Psoas muscle (tissue), 8 donors: ENCODE measurements around the gene GNL3L. TPM values are rescaled to one million over a fixed set of nuclear protein-coding genes. Genes with fewer than 3 reads are reported as not detected.
A peak's percentile ranks its signal among the peaks of the same experiment; 100 is the strongest.

ENCODE experiments used
- ATAC-seq, 4 donors: fragments of 200-7000 bp; cut with Tn5 transposase; one replicate each; pipeline ENCODE4 v1.9.1; 2020; ENCODE audit warnings: moderate library complexity in 3 of 4, mild to moderate bottlenecking in 2 of 4
- DNase-seq, 2 donors: peaks; one replicate each; pipeline ENCODE4 v3.0.0-alpha.2; 2020
- H3K27ac ChIP-seq: fragments of 200-600 bp; one replicate; pipeline ENCODE4 v1.8.0; 2022
- H3K27me3 ChIP-seq, 3 donors: fragments of 200-600 bp in 1 of 3; one replicate each; pipeline versions ENCODE4 v1.6.1 to v1.8.0; 2013 to 2022; ENCODE audit warnings: low read length in 2 of 3, mild to moderate bottlenecking in 2 of 3, moderate library complexity in 1 of 3; ENCODE audit not compliant: insufficient read depth in 3 of 3
- H3K36me3 ChIP-seq, 2 donors: fragments of 200-600 bp in 1 of 2; one replicate each; pipeline versions ENCODE4 v1.6.1 to v1.8.0; 2013 to 2022; ENCODE audit warnings: low read depth in 1 of 2, mild to moderate bottlenecking in 1 of 2, moderate library complexity in 1 of 2; ENCODE audit not compliant: insufficient read depth in 1 of 2
- H3K4me1 ChIP-seq: fragments of 200-600 bp; one replicate; pipeline ENCODE4 v1.8.0; 2022
- H3K4me3 ChIP-seq: fragments of 200-600 bp; one replicate; pipeline ENCODE4 v1.8.0; 2022; ENCODE audit warnings: mild to moderate bottlenecking
- H3K9me3 ChIP-seq: fragments of 200-600 bp; one replicate; pipeline ENCODE4 v1.8.0; 2022
- CTCF ChIP-seq: fragments of 200-600 bp; IDR thresholded peaks from one replicate; pipeline ENCODE4 v1.8.0; 2022; ENCODE audit warnings: antibody characterized with exemption
- WGBS, 3 donors: extraction: QIAGEN DNeasy Blood & Tissue Kit; methylation state at CpG; one replicate each; pipeline versions ENCODE4 v1.1.6 to v1.1.7; 2013; 5-methylcytosine and 5-hydroxymethylcytosine counted together
- intact Hi-C, 2 donors: fragments of 100-400 bp; cut with DNase I; formaldehyde crosslinking; loops; one replicate each; pipeline versions ENCODE4 v1.11.0 to v1.14.2; 2022
- polyA plus RNA-seq, 3 donors: library from polyadenylated mRNA; stranded (reverse); fragments of 200-250 nt; gene quantifications; one replicate each; pipeline ENCODE4 v1.2.3, GENCODE V29; 2013
- total RNA-seq, 4 donors: library from RNA; stranded (reverse); fragmentation: NEBNext Ultra II Directional in 2 of 4; extraction: Animal tissue kit (Norgen Biotek cat#: 25700) in 2 of 4; gene quantifications; one replicate each; pipeline versions ENCODE4 v1.2.1 to v1.2.4, GENCODE V29; 2021 to 2023
- donor health status: healthy with polysubstance abuse.
- donor health status: DM: no; HTN: no; CAD: no; lungs with moderate emphysema.
- donor health status: Bipolar disorder and iron deficiency.
- donor health status: healthy.
- donor health status: DM: yes; HTN: yes; CAD: no.
- donor health status: DM: no; HTN: no; CAD: no.
- donor health status: DM: no; HTN: no; CAD: no.
- donor health status: DM: yes; HTN: yes; CAD: no.

The GNL3L gene
- total and polyA plus RNA-seq, 7 donors = 8.1 to 36.1 (median 30.7) TPM

- Histone ChIP-seq H3K27ac (no peak overlapping the region), H3K36me3 (no peaks in the 10 kb centered on the region), H3K27me3 (peaks cover 0 to 14% (median 0%) of the 10 kb centered on the region in 3 donors), H3K9me3 (no peaks in the 10 kb centered on the region), H3K4me1 (no peaks in the 10 kb centered on the region), H3K4me3 (no peak overlapping the region)
- DNase-seq (peak; percentile 64 to 70), ATAC-seq (no peak)
- 59 to 65% (median 62%) methylated on average over 6 of the region's 6 CpGs for WGBS, 3 donors
- intact Hi-C loops = no loop called here
- TF ChIP-seq CTCF = no peak
These were observed 37.7 kb upstream of the GNL3L start for GRCh38 chrX:54492340-54492739.

GRCh38 chrX:54494166-54494988 is 35.6 kb upstream of the GNL3L start:
- 47 to 63% (median 48%) methylated on average over 6 to 10 of the region's 10 CpGs for WGBS, 3 donors
- intact Hi-C loops = no loop called here
- no peak for TF ChIP-seq CTCF
- Histone ChIP-seq H3K9me3 (no peaks in the 10 kb centered on the region), H3K4me1 (no peaks in the 10 kb centered on the region), H3K27me3 (peaks cover 0 to 29% (median 0%) of the 10 kb centered on the region in 3 donors), H3K4me3 (peak overlapping the region; percentile 63), H3K27ac (no peak overlapping the region), H3K36me3 (no peaks in the 10 kb centered on the region)
- DNase-seq (no peak), ATAC-seq (no peak)

- no peaks in the 10 kb centered on the region for H3K36me3 ChIP-seq
- no peak overlapping the region for H3K27ac ChIP-seq
- whole genome bisulfite sequencing, 3 donors = 3 to 31% (median 20%) methylated on average over 1 to 86 of the region's 86 CpGs
- H3K4me3 ChIP-seq = peak overlapping the region; percentile 63
- H3K4me1 ChIP-seq = no peaks in the 10 kb centered on the region
- intact Hi-C loops = no loop called here
- ATAC-seq (peak; percentile 34 to 49 (median 38)), DNase-seq (peak in 1 of 2 donors; percentile 29)
- TF ChIP-seq CTCF = no peak
- no peaks in the 10 kb centered on the region for H3K9me3 ChIP-seq
- peaks cover 0 to 29% (median 0%) of the 10 kb centered on the region in 3 donors for H3K27me3 ChIP-seq
These were observed 34.8 kb upstream of the GNL3L start for GRCh38 chrX:54494989-54495813.

- no peak for TF ChIP-seq CTCF
- H3K36me3 ChIP-seq = no peaks in the 10 kb centered on the region
- H3K9me3 ChIP-seq = no peaks in the 10 kb centered on the region
- H3K27ac ChIP-seq = peak within 1 kb of the TSS; percentile 23
- WGBS, 3 donors = 1 to 41% (median 6%) methylated on average over 2 to 39 of the region's 51 CpGs
- peak; percentile 73 to 76 for DNase-seq
- H3K27me3 ChIP-seq = peaks cover 0 to 29% (median 0%) of the 10 kb centered on the region in 3 donors
- intact Hi-C loops = no loop called here
- H3K4me1 ChIP-seq = no peaks in the 10 kb centered on the region
- H3K4me3 ChIP-seq = peak within 1 kb of the TSS; percentile 63
- peak; percentile 74 to 86 (median 82) for ATAC-seq
These were observed 34.1 kb upstream of the GNL3L start, which contains the start of gene FGD1 for GRCh38 chrX:54495814-54496516. Gene FGD1, minus strand, starts transcription at chrX:54496234. Its CDS starts 802 bp downstream, at chrX:54495432.
